HL-60 (cell line): ENCODE measurements around the gene RALB.

Experiments used
- DNase-seq, 2 experiments: peaks; one replicate each; pipeline ENCODE4 v3.0.0-alpha.2; 2010 to 2020; ENCODE audit warnings: low read depth in 1 of 2, low spot score in 1 of 2
- H3K27ac ChIP-seq: fragments of 250-450 bp; sonication (Bioruptor Pico); replicated peaks from 2 replicates; pipeline ENCODE4 v1.5.1; 2020; ENCODE audit warnings: mild to moderate bottlenecking, moderate library complexity
- H3K27me3 ChIP-seq: fragments of 250-450 bp; sonication (Bioruptor Pico); 2 replicates; pipeline ENCODE4 v1.5.1; 2021; ENCODE audit warnings: mild to moderate bottlenecking, moderate library complexity; ENCODE audit not compliant: insufficient read depth, poor library complexity, severe bottlenecking
- H3K4me3 ChIP-seq: replicated peaks from 2 replicates; pipeline ENCODE4 v1.5.1; 2011; ENCODE audit warnings: mild to moderate bottlenecking, control low read depth, low read length; ENCODE audit not compliant: insufficient read depth
- GABPA ChIP-seq: IDR thresholded peaks from 2 replicates; pipeline ENCODE4 v1.6.1; 2012; ENCODE audit warnings: low read depth
- POLR2AphosphoS5 ChIP-seq: IDR thresholded peaks from 2 replicates; pipeline ENCODE4 v1.6.1; 2012; ENCODE audit warnings: low read depth
- SPI1 ChIP-seq: IDR thresholded peaks from 2 replicates; pipeline ENCODE4 v1.6.1; 2012; ENCODE audit warnings: low read depth, mild to moderate bottlenecking, borderline replicate concordance
- TF ChIP-seq, protein P1 (sequence below): IDR thresholded peaks from 2 replicates; pipeline ENCODE4 v1.6.1; 2012; ENCODE audit warnings: low read depth; ENCODE audit not compliant: insufficient replicate concordance
- TF ChIP-seq, protein P2 (sequence below): IDR thresholded peaks from one replicate; pipeline ENCODE4 v1.5.1; 2011; ENCODE audit warnings: low read length, control low read depth, inconsistent platforms; ENCODE audit not compliant: insufficient read depth

The RALB gene

DNA sequence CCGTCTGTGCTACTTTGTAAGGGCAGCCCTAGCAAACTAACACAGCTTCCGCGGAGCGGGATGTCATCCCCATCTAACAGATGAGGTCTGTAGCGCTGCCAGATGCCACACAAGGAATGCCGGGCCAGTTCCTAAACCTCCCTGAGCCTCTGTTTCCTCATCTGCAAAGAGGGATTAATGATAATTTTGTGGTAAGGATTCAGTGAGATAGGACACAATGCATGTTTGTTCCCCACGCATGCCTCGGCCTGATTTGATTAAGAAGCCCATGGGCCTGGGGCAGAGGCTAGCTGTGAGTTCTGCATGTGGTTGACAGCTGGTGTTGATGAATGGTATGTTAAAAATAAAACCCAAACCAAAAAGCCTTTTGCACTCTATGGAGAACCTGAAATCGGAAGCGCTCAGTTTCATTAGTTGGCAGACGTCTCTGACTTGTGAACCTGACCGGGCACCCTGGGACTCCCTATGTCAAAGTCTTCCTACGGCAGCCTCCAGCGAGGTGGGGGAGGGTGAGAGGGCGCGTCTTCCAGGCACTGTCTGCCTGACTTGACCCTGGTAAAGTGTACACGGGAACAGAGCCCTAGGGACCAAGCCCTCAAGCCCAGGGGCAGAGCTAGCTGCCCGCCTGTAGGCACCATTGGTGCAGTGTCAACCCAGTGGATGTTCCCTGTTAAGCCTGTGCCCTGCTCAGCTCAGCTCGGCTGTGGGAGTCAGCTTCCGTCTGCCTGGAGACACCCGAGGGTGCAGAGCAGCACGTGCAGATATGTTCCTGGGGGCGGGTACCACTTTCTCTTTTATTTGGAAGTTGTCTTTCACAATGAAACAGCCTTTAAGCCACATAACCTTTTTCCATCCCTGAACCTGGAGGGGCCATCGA, 78.5 kb downstream of the RALB start:
- H3K4me3 ChIP-seq: no peak overlapping the region

DNA sequence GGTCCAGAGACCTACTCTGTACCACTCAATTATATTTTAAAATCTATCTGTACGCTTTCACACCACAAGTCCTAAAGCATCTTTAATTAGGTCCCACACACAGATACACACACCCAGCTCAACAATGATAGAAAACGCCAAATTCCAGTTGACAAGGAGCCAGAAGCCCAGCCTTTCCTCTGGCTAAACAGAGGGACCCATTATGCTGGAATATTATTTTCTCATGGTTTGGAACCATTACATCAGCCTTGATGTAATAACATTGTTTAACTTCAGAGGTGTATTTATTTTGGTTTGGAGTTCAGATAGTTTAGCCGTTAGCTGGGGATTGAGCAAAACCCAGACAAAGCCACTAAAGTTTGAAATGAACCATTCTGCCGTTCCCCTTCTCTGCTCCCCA, 79.3 kb downstream of the RALB start:
- H3K27me3 ChIP-seq: no peaks in the 10 kb centered on the region
- H3K27ac ChIP-seq: no peak overlapping the region
- H3K4me3 ChIP-seq: no peak overlapping the region
- no peak for DNase-seq
- no peak for TF ChIP-seq GABPA
- no peak for TF ChIP-seq POLR2AphosphoS5
- TF ChIP-seq, protein P1, sequence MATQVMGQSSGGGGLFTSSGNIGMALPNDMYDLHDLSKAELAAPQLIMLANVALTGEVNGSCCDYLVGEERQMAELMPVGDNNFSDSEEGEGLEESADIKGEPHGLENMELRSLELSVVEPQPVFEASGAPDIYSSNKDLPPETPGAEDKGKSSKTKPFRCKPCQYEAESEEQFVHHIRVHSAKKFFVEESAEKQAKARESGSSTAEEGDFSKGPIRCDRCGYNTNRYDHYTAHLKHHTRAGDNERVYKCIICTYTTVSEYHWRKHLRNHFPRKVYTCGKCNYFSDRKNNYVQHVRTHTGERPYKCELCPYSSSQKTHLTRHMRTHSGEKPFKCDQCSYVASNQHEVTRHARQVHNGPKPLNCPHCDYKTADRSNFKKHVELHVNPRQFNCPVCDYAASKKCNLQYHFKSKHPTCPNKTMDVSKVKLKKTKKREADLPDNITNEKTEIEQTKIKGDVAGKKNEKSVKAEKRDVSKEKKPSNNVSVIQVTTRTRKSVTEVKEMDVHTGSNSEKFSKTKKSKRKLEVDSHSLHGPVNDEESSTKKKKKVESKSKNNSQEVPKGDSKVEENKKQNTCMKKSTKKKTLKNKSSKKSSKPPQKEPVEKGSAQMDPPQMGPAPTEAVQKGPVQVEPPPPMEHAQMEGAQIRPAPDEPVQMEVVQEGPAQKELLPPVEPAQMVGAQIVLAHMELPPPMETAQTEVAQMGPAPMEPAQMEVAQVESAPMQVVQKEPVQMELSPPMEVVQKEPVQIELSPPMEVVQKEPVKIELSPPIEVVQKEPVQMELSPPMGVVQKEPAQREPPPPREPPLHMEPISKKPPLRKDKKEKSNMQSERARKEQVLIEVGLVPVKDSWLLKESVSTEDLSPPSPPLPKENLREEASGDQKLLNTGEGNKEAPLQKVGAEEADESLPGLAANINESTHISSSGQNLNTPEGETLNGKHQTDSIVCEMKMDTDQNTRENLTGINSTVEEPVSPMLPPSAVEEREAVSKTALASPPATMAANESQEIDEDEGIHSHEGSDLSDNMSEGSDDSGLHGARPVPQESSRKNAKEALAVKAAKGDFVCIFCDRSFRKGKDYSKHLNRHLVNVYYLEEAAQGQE: no peak
- no peak for TF ChIP-seq SPI1
- TF ChIP-seq, protein P2, sequence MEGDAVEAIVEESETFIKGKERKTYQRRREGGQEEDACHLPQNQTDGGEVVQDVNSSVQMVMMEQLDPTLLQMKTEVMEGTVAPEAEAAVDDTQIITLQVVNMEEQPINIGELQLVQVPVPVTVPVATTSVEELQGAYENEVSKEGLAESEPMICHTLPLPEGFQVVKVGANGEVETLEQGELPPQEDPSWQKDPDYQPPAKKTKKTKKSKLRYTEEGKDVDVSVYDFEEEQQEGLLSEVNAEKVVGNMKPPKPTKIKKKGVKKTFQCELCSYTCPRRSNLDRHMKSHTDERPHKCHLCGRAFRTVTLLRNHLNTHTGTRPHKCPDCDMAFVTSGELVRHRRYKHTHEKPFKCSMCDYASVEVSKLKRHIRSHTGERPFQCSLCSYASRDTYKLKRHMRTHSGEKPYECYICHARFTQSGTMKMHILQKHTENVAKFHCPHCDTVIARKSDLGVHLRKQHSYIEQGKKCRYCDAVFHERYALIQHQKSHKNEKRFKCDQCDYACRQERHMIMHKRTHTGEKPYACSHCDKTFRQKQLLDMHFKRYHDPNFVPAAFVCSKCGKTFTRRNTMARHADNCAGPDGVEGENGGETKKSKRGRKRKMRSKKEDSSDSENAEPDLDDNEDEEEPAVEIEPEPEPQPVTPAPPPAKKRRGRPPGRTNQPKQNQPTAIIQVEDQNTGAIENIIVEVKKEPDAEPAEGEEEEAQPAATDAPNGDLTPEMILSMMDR: no peak

More for the DNA sequence above, 78.5 kb downstream of the RALB start:
- Histone ChIP-seq H3K27ac (no peak overlapping the region), H3K27me3 (no peaks in the 10 kb centered on the region)
- no peak for DNase-seq
- TF ChIP-seq GABPA (no peak), POLR2AphosphoS5 (no peak), SPI1 (no peak)
- TF ChIP-seq, protein P2: no peak
- TF ChIP-seq, protein P1: no peak

DNA sequence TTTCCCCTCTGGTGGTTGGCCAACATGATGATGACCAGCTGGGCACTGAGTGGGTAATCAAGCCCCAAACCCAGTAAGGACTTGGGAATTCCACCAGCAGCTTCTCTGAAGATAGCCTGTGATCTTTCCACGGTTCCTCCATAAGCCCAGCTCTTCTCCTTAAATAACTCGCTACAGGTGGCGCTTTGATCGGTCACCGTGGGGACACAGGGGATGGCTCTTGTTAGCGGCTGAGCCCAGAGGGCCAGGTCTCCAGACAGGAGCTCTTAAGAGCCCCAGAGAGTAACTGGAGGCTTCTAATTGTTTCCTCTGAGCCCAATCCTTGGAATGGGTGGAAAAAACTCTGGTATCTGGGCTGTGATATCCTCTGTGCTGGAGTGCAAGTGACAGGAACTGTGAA, 79.7 kb downstream of the RALB start:
- Histone ChIP-seq H3K4me3 (no peak overlapping the region), H3K27ac (no peak overlapping the region), H3K27me3 (no peaks in the 10 kb centered on the region)
- no peak for DNase-seq
- no peak for TF ChIP-seq GABPA
- no peak for TF ChIP-seq POLR2AphosphoS5
- TF ChIP-seq SPI1: no peak
- TF ChIP-seq, protein P1: no peak
- TF ChIP-seq, protein P2: no peak
